Activated naive CD8-positive, alpha-beta T cell (primary cell): ENCODE data around the gene SMPDL3A.

Experiments used
- H3K27ac Mint-ChIP-seq: one replicate; pipeline ENCODE4 v1.8.0; 2021; ENCODE audit warnings: mixed read lengths
- H3K27me3 Mint-ChIP-seq: one replicate; pipeline ENCODE4 v1.8.0; 2021; ENCODE audit warnings: mixed read lengths
- H3K36me3 Mint-ChIP-seq: one replicate; pipeline ENCODE4 v1.8.0; 2021; ENCODE audit warnings: mixed read lengths
- H3K4me1 Mint-ChIP-seq: one replicate; pipeline ENCODE4 v1.8.0; 2021; ENCODE audit warnings: low read depth, mixed read lengths
- H3K4me3 Mint-ChIP-seq: one replicate; pipeline ENCODE4 v1.8.0; 2021; ENCODE audit warnings: mild to moderate bottlenecking, mixed read lengths
- H3K9me3 Mint-ChIP-seq: one replicate; pipeline ENCODE4 v1.8.0; 2021; ENCODE audit warnings: low read depth, mixed read lengths

The SMPDL3A gene

DNA sequence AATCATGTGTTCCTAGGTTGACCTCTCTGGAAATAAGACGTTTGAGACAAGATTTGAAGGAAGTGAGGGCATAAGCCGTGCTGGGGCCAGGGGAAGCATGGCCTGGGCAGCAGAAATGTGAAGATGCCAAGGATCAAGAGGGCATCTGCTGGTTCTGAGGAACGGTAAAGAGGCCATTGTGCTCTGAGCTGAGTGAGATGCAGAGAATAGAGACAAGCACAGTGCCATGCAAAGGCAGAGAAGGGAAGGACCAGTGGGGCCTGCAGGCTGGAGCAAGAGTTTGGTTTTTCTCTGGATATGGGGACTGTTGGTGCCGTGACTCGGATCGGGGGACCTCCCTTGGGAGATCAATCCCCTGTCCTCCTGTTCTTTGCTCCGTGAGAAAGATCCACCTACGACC lies 50.8 kb downstream of the SMPDL3A start:
- Mint-ChIP-seq H3K4me3 (no peak overlapping the region), H3K27me3 (peaks cover 6% of the 10 kb centered on the region), H3K9me3 (no peaks in the 10 kb centered on the region), H3K36me3 (no peaks in the 10 kb centered on the region), H3K27ac (no peak overlapping the region), H3K4me1 (no peaks in the 10 kb centered on the region)

DNA sequence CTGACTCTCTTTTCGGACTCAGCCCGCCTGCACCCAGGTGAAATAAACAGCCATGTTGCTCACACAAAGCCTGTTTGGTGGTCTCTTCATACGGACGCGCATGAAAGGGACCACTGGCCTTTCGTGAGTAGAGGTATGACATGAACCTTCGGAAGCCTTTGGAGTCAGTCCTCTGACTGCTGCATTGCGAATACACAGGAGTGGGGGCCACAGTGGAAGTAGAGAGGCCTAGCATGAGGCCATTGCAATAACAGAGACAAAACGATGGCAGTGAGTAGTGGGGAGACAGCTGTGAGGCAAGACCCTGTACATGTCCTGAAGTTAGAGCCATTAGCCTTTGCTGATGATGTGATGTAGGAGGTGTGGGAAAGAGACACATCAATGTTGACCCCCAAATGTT lies 56.4 kb downstream of the SMPDL3A start:
- Mint-ChIP-seq H3K4me1 (no peaks in the 10 kb centered on the region), H3K27ac (no peak overlapping the region), H3K4me3 (no peak overlapping the region), H3K36me3 (no peaks in the 10 kb centered on the region), H3K9me3 (no peaks in the 10 kb centered on the region), H3K27me3 (no peaks in the 10 kb centered on the region)

DNA sequence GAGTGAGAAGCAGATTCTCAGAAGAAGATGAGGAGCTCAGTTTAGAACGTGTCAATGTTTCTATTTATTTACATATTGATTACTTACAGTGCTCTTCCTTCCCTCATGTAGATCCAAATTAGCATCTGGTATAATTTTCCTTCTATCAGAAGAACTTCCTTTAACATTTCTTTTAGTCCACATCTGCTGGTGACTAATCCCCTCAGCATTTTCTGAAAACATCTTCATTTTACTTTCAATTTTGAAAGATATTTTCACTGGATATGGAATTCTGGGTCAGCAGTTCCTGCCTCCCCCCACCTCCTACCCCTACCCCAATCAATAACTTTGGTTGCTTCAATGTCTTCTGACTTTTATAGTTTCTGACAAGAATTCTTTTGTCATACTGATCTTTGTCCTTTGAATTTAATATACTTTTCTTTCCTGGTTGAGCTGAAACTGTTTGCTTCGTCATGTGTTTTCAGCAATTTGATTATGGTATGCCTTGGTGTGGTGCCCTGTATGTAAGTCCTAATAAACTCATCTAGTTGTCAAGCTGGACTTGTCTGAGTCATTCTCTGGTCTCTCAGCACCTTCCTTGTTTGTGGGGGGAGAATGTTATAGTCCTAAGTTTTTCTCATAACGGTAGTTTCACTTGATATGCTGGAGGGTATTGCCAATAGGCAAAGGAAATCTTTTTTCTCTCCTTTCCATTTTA lies 57.0 kb downstream of the SMPDL3A start:
- no peaks in the 10 kb centered on the region for H3K27me3 Mint-ChIP-seq
- H3K27ac Mint-ChIP-seq = no peak overlapping the region
- no peaks in the 10 kb centered on the region for H3K36me3 Mint-ChIP-seq
- H3K4me1 Mint-ChIP-seq = no peaks in the 10 kb centered on the region
- H3K9me3 Mint-ChIP-seq = no peaks in the 10 kb centered on the region
- no peak overlapping the region for H3K4me3 Mint-ChIP-seq

DNA sequence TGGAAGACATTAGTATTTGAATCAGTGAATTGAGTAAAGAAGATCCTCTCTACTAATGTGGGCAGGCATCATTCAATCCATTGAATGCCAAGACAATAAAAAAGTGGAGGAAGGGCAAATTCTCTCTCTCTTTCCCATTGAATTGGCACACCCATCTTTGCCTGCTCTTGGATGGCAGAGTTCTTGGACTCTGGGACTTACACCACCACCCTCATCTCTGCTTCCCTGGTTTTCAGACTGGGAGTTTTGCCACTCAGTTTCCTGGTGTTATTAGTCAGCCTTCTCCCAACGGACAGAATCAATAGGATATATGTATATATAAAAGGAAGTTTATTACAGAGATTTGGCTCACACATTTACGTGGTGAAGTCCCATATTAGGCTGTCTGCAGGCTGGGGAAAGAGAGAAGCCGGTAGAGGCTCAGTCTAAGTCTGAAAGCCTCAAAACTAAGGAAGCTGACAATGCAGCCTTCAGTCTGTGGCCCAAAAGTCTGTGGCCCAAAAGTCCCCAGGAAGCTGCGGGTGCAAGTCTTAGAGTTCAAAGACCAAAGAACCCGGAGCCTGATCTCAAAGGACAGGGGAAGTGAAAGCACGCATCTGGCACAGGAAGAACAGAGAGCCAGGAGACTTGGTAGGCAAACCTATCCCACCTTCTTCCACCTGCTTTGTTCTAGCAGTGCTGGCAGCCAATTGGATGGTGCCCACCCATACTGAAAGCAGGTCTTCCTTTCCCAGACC lies 64.4 kb downstream of the SMPDL3A start:
- Mint-ChIP-seq H3K4me1 (no peaks in the 10 kb centered on the region), H3K27ac (no peak overlapping the region), H3K9me3 (no peaks in the 10 kb centered on the region), H3K4me3 (no peak overlapping the region), H3K27me3 (peaks cover 4% of the 10 kb centered on the region), H3K36me3 (no peaks in the 10 kb centered on the region)
